Measurements from ENCODE around the gene HOXD12. TPM values are rescaled to one million over a fixed set of nuclear protein-coding genes. Genes with fewer than 3 reads are reported as not detected.

Gene HOXD12
- total and polyA plus RNA-seq, 8 donors: not detected

- 13 to 17% (median 15%) methylated on average over 7 of the region's 7 CpGs for WGBS, 5 donors
- Histone ChIP-seq H3K9me3 (peaks cover 0 to 14% (median 0%) of the 10 kb centered on the region in 4 donors), H3K27ac (no peak overlapping the region), H3K4me1 (peaks cover 30 to 71% (median 45%) of the 10 kb centered on the region in 4 donors), H3K4me3 (no peak overlapping the region), H3K36me3 (no peaks in the 10 kb centered on the region), H3K27me3 (peaks cover 64 to 100% (median 100%) of the 10 kb centered on the region in 3 donors)
- DNase-seq: no peak
- intact Hi-C loops (cut with DNase I; ENCODE audit: low total_unique reads): no loop called here
- TF ChIP-seq POLR2AphosphoS5 (IDR thresholded peaks at IDR 0.05): no peak
Measured at GRCh38 chr2:176102309-176102866, 2.8 kb downstream of the HOXD12 start.

DNA sequence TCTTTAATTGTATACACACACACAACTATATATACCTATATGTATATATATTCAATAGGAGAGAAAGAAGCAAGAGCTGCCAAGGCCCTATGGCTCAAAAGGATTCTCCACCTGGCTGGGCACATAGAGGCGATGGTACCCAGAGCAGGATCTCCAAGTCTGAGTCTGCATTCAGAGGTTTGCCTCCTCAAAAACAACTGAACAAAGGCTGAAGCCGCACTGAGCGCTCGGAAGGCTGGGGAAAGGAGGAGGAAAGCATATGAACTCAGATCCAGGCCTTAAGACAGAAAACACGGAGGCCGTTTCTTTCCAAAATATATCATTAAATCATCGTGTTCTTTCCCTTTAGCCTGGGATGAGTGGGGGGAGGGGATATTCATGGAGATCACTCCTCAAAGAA lies 3.6 kb downstream of the HOXD12 start:
- 18 to 32% (median 24%) methylated on average over 7 of the region's 7 CpGs for WGBS, 5 donors
- intact Hi-C loops (cut with DNase I; ENCODE audit: low total_unique reads): no loop called here

GRCh38 chr2:176103742-176104315 lies 4.2 kb downstream of the HOXD12 start:
- WGBS, 5 donors: 6 to 9% (median 7%) methylated on average over 17 of the region's 17 CpGs
- DNase-seq: no peak
- Histone ChIP-seq H3K27me3 (peaks cover 61 to 100% (median 99%) of the 10 kb centered on the region in 3 donors), H3K27ac (no peak overlapping the region), H3K4me1 (peaks cover 30 to 69% (median 44%) of the 10 kb centered on the region in 4 donors), H3K9me3 (peaks cover 0 to 21% (median 0%) of the 10 kb centered on the region in 4 donors), H3K4me3 (no peak overlapping the region), H3K36me3 (no peaks in the 10 kb centered on the region)
- no peak for TF ChIP-seq CTCF (IDR thresholded peaks at IDR 0.05)
- no peak for TF ChIP-seq POLR2AphosphoS5 (IDR thresholded peaks at IDR 0.05)
- no peak for TF ChIP-seq POLR2A (IDR thresholded peaks at IDR 0.05)
- no peak for TF ChIP-seq EP300 (IDR thresholded peaks at IDR 0.05)
- intact Hi-C loops (cut with DNase I; ENCODE audit: low total_unique reads): no loop called here

More for the DNA sequence above, 3.6 kb downstream of the HOXD12 start:
- Histone ChIP-seq H3K27ac (no peak overlapping the region), H3K4me3 (no peak overlapping the region), H3K9me3 (peaks cover 0 to 18% (median 0%) of the 10 kb centered on the region in 4 donors), H3K27me3 (peaks cover 65 to 100% (median 99%) of the 10 kb centered on the region in 3 donors), H3K4me1 (peaks cover 31 to 69% (median 43%) of the 10 kb centered on the region in 4 donors), H3K36me3 (no peaks in the 10 kb centered on the region)
- no peak for DNase-seq
- TF ChIP-seq POLR2A (IDR thresholded peaks at IDR 0.05) (no peak), EP300 (IDR thresholded peaks at IDR 0.05) (no peak), POLR2AphosphoS5 (IDR thresholded peaks at IDR 0.05) (no peak), CTCF (IDR thresholded peaks at IDR 0.05) (no peak)

DNA sequence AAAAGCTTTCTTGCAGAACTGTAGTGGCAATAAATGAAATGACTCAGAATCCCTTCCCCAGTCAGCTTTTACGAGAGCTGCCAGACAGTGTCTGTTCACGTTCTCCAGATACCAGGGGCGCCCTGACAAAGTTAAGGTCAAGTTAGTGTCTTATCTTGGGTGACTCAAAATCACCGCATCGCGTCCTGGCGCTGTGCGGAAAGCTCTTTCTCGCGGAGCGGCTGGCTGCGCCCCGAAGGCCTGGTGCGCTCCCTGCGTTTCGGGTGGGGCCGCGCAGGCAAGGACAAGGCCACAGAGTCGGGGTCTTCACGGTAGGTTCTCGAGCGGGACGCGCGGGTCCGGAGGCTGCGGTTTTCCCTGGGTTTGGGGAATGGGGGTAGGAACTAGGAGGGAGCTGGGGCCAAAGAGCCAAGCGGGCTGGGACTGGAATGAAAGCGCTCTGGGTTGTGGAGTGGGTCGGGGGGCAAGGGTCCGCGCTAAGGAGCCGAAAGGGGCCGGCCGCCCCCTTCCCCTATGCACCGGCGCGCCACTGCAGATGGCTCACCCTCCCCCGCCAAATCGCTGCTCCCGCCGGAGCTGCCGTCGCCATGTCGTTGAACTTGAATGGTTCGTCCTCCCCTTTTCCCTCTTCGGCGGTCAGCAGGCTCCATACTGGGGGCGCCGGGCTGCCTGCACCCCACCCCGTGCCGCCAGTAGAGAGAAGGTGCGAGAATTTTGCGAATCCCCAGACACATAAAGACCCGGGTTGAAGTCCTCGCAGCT lies 4.9 kb downstream of the HOXD12 start:
- H3K27ac ChIP-seq: no peak overlapping the region
- 2 to 10% (median 6%) methylated on average over 43 to 56 of the region's 56 CpGs for WGBS, 5 donors
- peak overlapping the region in 1 of 4 donors; percentile 28 for H3K4me3 ChIP-seq
- H3K4me1 ChIP-seq: peaks cover 30 to 67% (median 46%) of the 10 kb centered on the region in 4 donors
- DNase-seq: no peak
- H3K27me3 ChIP-seq: peaks cover 59 to 100% (median 99%) of the 10 kb centered on the region in 3 donors
- no peak for TF ChIP-seq EP300 (IDR thresholded peaks at IDR 0.05)
- TF ChIP-seq POLR2AphosphoS5 (IDR thresholded peaks at IDR 0.05): no peak
- no peak for TF ChIP-seq CTCF (IDR thresholded peaks at IDR 0.05)
- no peak for TF ChIP-seq POLR2A (IDR thresholded peaks at IDR 0.05)
- peaks cover 0 to 25% (median 0%) of the 10 kb centered on the region in 4 donors for H3K9me3 ChIP-seq
- no peaks in the 10 kb centered on the region for H3K36me3 ChIP-seq
- intact Hi-C loops (cut with DNase I; ENCODE audit: low total_unique reads): no loop called here

Measured in stomach (tissue), 9 donors.